NCI-H128 (cell line): ENCODE results near the gene IL16.
"Not testable (repeated sequence)": the region's sequence is repeated elsewhere in the genome, so short reads cannot be mapped to it uniquely, and the experiment has no call there.

Source experiments
- DNase-seq: peaks from one replicate; lab custom pipeline; 2025; ENCODE audit not compliant: unreplicated experiment; lab: John Stamatoyannopoulos, UW

The IL16 gene

DNA sequence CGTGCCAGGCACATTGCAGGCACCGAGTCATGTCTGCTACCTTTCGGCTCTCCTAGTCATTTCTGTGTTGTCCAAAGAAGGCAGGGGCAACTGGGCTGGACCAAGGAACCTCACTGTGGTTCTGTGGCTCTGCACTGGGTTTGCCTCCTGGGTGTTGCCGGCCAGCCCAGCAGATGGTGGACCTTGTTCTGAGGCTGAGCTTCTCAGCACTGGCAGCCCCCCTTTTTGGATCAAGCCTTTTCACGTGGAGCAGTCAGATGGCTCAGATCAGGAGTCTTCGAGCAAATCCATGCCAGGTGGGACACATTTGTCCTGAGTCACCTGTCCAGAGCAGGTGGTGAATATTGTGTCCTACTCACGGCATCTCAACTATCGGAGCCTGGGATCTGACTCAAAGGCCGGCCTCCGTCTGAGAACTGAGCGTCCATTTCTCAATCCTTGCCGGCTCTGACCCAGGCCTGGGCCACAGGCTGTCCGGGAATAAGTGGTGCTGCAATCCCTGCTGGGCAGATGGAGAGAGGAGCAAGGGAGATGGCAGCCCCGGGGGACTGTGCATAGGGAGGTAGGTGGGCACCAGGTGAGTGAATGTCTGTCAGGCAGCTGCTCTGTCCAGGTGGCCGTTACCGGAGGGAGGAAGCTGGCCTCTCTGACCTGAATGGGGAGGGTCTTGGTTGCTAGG lies at the start of gene IL16:
IL16 (plus strand) TSS at position 304 of the 679 bp plus-strand sequence. CDS start 28,521 bp downstream, outside the sequence.
- DNase-seq = no peak

GRCh38 chr15:81151389-81151788 lies 45.3 kb upstream of the IL16 start:
- no peak for DNase-seq

DNA sequence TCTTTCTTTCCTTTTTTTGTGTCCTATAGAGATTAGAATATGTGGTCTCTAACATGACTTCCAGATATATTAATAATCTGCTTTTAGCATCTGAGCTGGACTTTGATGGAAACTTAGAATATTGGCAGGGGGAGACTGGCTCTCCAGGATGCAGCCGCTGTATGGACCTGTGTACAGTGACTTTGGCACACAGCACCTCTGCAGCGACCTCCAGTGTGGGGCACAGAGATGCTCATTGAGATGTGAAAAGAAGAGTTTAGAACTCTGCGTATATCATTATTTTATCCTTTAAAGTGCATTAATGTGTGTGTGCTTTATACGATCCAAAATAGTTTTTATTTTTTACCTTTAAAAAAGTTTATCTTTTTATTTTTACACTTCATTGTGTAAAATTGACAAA lies 44.3 kb upstream of the IL16 start:
- DNase-seq = no peak

DNA sequence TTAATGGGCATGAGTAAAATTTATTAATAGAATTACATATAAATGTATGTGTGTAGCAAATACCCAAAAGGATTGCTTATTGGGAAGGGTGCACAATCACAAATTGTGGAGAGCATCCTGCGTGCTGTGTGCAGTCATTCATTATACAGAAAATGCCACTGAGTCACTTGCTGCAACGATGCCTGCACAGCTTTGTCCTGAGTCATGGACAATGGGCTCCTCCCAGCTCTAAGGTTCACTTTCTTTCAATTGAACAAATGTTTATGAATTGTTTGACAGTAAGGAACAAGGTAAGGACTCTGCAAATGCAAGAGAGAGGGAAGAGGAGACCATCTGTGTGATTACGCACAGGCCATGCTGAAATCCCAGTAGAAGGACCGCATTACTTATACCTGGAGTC lies 43.9 kb upstream of the IL16 start:
- DNase-seq = no peak

GRCh38 chr15:81155375-81156218 lies 41.1 kb upstream of the IL16 start:
- DNase-seq = no peak

DNA sequence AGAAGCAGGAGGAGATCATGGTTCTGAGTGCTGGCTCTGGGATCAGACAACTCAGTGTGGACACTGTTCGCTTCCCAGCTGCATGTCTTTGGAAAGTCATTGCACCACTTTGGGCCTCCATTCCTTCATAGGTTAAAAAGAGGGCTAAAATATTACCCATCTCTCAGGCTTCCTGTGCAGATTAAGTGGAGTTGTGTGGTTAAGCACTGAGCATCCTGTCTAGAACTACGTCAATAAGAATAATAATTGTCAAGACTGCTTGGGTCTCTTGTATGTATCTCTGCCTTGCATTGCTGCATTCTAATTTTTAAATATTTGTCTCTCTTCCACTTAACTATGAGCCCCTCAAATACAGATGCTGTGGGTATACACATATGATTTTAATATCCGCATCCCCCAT lies 40.4 kb upstream of the IL16 start:
- no peak for DNase-seq

GRCh38 chr15:81157195-81157938 lies 39.3 kb upstream of the IL16 start:
- DNase-seq = no peak

- no peak for DNase-seq
Observed at GRCh38 chr15:81157939-81158223, 38.8 kb upstream of the IL16 start.

DNA sequence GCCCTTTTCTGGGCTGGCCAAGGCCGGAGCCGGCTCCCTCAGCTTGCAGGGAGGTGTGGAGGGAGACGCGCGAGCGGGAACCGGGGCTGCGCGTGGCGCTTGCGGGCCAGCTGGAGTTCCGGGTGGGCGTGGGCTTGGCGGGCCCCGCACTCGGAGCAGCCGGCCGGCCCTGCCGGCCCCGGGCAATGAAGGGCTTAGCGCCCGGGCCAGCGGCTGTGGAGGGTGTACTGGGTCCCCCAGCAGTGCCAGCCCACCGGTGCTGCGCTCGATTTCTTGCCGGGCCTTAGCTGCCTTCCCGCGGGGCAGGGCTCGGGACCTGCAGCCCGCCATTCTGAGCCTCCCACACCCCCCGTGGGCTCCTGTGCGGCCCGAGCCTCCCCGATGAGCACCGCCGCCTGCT lies 38.1 kb upstream of the IL16 start:
- not testable (repeated sequence) for DNase-seq

DNA sequence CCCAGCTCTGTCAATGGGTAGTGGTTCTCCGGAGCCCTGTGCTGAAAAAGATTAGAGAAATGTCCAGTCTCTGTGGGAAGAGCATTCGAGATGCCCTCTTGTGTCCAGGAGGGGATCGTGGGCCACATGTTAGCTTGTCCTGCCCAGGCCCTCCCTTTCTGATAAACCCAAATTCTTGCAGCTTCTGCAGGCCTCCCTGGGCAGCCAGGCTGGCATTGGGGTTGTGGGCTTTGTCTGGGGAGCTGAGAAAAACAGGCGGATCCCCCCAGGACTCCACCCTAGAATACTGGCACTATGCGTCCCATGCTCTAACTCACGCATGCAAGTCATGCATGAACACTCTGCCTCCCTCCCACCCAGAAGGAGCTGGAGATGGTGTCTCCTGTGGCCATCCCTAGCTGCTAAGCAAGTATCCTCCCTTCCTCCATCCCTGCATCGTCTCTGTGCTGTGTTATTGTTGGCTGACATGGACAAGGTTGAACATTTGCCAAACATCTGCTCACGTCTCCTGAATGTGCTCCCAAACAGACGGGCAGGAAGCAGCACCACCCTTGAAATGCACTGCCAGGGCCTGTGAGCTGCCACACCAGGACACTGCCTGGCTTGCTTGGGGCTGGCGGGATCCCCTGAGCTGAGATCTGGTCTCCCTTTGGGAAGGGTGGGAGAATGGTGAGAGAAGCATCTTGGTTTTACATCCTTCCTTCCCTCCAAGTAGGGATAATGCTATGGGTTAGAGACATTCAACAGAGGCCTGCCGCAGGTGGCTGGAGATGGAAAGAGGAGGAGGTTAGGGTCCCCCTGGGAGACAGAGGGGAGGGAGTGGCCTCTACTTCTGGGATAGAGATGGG lies 36.1 kb upstream of the IL16 start:
- DNase-seq = no peak

DNA sequence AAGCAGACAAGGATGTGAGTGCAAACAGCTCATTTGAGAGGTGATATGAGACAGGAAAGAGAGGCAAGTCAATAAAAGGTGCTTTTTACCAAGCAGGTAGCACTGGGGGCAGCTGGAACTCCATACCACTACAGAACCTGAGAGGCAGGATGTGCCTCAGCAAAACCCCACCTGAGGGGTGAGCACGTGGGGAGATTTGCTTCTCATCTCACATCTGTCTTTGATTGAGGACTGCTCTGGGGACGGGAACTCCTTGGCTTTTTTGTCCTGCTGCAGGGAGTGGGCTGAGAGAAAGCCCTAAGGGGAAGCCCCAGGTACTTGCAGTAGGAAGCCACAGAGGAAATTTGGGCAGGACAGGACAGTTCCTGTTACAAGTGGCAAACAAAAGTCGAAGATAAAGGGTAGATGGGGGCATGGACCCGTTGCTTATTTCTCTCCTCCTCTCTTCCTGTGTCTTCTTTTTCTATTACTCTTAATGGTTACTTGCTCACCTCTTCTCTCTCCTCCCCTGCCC lies 35.5 kb upstream of the IL16 start:
- DNase-seq = no peak

DNA sequence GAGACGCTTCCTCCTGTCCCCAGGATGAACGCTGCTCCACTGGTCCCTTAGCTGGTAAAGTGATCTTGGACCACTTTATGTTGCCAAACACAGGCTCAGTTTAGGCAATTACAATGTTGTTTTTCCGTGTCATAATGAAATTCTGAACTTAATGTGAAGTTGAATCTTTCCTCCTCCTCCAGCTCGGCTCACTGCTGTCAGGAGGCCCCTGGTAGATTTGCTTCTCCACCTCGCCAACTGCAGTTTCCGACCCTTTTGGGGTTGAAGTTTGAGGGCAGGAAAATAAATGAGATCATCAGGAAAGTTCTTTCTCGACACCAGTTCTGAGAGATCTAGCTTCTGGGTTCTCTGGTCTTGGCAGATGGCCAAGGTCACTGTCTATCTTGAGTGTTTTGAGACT lies 34.8 kb upstream of the IL16 start:
- no peak for DNase-seq

GRCh38 chr15:81163961-81164800 lies 32.5 kb upstream of the IL16 start:
- no peak for DNase-seq

DNA sequence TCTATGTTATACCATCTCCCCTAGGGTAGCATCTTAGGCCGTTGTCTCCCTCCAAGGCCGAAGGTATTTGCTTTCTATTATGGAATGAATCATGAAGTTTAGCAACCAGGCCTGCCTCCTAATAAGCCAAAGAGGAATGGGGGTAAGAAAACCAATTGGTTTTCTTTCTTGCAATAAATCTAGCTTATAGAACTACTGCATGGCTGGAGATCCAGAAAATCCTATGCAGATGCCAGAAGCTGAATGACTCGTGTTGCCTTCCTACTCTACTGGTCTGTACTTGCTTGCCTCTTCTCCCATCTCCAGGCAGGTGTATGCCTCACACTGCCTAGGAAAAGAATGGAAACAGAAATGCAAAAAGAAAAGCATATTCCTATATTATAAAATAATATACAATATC lies 31.1 kb upstream of the IL16 start:
- no peak for DNase-seq

GRCh38 chr15:81166636-81167305 lies 29.9 kb upstream of the IL16 start:
- DNase-seq = no peak

GRCh38 chr15:81168131-81168526 lies 28.6 kb upstream of the IL16 start:
- no peak for DNase-seq

- DNase-seq = no peak
Observed at GRCh38 chr15:81168644-81169043, 28.0 kb upstream of the IL16 start.

GRCh38 chr15:81170511-81170910 lies 26.2 kb upstream of the IL16 start:
- no peak for DNase-seq

DNA sequence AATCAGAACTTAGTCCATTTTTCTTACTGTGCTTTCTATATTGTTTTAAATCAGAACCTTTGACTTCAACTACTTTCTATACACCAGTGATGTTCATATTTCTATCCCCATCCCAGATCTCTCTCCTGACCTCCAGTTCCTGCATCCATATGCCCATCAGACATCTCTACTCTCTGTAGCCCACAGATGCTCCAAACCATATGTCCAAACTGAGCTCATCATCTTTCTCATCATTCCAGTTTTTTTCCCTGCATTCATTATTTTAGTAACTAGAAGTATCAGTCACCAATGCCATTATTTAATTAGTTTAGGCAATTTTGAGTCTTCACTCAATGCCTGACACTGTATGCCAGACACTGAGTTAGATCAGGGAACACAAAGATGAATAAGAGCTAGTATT lies 25.4 kb upstream of the IL16 start:
- DNase-seq = no peak
